GM12892 (cell line): ENCODE results near the gene LMAN1L.

Experiments used
- POLR2A ChIP-seq: IDR thresholded peaks from 2 replicates; pipeline ENCODE4 v1.6.1; 2011; ENCODE audit warnings: low read depth, low read length, control low read depth
- POLR2AphosphoS5 ChIP-seq: IDR thresholded peaks from 2 replicates; pipeline ENCODE4 v1.6.1; 2011; ENCODE audit warnings: low read depth, low read length, control low read depth
- TAF1 ChIP-seq: IDR thresholded peaks from 2 replicates; pipeline ENCODE4 v1.6.1; 2011; ENCODE audit warnings: low read depth, mild to moderate bottlenecking, control low read depth, low read length, borderline replicate concordance

GRCh38 chr15:74827614-74828013, 15.0 kb downstream of the LMAN1L start:
- TF ChIP-seq POLR2AphosphoS5 (no peak), POLR2A (no peak), TAF1 (no peak)
